Measurements from ENCODE around the gene CDH23. TPM values are rescaled to one million over a fixed set of nuclear protein-coding genes. Genes with fewer than 3 reads are reported as not detected.

Gene CDH23
- total and polyA plus RNA-seq, 10 donors: 2.0 to 19.9 (median 11.0) TPM

DNA sequence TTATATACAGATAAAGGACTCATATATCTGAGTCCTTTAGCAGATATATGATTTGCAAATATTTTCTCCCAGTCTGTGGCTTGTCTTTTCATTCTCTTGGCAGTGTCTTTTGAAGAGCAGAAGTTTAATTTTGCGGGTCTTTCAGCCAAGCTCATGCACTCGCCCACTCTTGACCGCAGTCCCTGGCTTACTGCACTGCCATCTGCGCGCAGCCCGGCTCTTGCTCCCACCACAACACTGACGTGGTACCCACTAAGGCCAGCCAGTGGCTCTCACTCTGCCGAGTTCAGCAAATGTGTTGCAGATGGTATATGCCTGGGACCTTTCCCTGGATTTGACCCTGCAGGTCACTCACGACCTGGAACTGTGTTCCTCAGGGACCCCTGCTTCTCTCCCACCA is 74.3 kb downstream of the CDH23 start:
- WGBS, 5 donors: 87 to 96% (median 94%) methylated on average over 9 of the region's 9 CpGs
- no peak overlapping the region for H3K27ac ChIP-seq
- TF ChIP-seq POLR2A (IDR thresholded peaks at IDR 0.05) (no peak), POLR2AphosphoS5 (IDR thresholded peaks at IDR 0.05) (no peak)
- TF ChIP-seq, protein P1, sequence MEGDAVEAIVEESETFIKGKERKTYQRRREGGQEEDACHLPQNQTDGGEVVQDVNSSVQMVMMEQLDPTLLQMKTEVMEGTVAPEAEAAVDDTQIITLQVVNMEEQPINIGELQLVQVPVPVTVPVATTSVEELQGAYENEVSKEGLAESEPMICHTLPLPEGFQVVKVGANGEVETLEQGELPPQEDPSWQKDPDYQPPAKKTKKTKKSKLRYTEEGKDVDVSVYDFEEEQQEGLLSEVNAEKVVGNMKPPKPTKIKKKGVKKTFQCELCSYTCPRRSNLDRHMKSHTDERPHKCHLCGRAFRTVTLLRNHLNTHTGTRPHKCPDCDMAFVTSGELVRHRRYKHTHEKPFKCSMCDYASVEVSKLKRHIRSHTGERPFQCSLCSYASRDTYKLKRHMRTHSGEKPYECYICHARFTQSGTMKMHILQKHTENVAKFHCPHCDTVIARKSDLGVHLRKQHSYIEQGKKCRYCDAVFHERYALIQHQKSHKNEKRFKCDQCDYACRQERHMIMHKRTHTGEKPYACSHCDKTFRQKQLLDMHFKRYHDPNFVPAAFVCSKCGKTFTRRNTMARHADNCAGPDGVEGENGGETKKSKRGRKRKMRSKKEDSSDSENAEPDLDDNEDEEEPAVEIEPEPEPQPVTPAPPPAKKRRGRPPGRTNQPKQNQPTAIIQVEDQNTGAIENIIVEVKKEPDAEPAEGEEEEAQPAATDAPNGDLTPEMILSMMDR (IDR thresholded peaks at IDR 0.05 in 8 of 11, conservative IDR thresholded peaks at IDR 0.05 in 3 of 11): no peak
- H3K9me3 ChIP-seq: no peaks in the 10 kb centered on the region
- H3K27me3 ChIP-seq (replicated peaks in 1 of 7): no peaks in the 10 kb centered on the region
- H3K4me3 ChIP-seq: no peak overlapping the region
- H3K36me3 ChIP-seq: no peaks in the 10 kb centered on the region
- DNase-seq: no peak
- intact Hi-C loops (cut with DNase I; ENCODE audit: low total_unique reads): no loop called here
- peaks cover 15 to 40% (median 22%) of the 10 kb centered on the region in 6 donors for H3K4me1 ChIP-seq

DNA sequence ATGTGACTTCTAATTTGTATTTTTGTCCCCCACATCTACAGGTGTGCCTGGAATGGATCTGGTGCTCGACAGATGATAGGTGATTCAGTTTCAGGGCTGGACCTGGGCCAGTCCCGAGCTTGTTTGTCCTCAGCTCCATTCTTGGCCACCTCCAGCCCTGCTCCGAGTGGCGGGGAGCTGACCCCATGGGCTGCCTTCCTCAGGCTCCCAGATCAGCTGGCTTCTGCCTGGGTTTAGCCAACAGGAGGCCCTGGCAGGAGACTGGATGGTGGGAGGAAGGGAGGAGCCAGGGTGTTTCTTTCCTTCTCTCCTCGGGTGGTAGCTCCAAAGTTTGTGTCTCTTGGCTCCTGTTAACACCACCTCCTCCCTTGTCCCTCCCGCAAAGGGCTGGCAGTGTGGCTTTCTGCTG is 75.2 kb downstream of the CDH23 start:
- Histone ChIP-seq H3K9me3 (no peaks in the 10 kb centered on the region), H3K36me3 (no peaks in the 10 kb centered on the region), H3K27ac (peak overlapping the region in 3 of 8 donors; percentile 8 to 35 (median 27)), H3K27me3 (replicated peaks in 1 of 7) (no peaks in the 10 kb centered on the region), H3K4me1 (peaks cover 15 to 50% (median 31%) of the 10 kb centered on the region in 6 donors), H3K4me3 (no peak overlapping the region)
- TF ChIP-seq POLR2AphosphoS5 (IDR thresholded peaks at IDR 0.05): no peak
- TF ChIP-seq POLR2A (IDR thresholded peaks at IDR 0.05): no peak
- TF ChIP-seq, protein P1 (IDR thresholded peaks at IDR 0.05 in 8 of 11, conservative IDR thresholded peaks at IDR 0.05 in 3 of 11): no peak
- intact Hi-C loops (cut with DNase I; ENCODE audit: low total_unique reads): no loop called here
- 67 to 86% (median 72%) methylated on average over 6 of the region's 6 CpGs for WGBS, 5 donors
- peak; percentile 59 for DNase-seq

DNA sequence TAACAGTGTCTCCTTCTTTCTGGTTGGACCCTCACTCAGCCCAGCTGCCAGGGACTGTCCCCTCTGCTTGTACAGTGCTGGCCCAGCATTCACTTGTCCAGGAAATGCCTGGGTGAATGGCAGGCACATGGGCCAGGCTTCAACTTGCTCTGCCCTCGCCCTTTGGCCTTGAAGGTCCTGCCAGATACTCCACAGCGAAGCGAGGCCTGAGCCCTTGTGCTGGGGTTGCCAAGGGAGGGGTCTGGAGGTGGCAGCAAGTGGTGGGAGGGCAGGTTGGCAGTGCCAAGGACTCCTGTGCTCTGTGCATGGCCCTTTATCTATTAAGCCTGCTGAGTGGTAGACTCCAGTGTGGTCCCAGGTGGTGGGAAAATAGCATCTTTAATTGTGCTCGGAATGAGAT is 75.7 kb downstream of the CDH23 start:
- DNase-seq: peak; percentile 61
- H3K27me3 ChIP-seq (replicated peaks in 1 of 7): no peaks in the 10 kb centered on the region
- H3K4me1 ChIP-seq: peaks cover 15 to 55% (median 32%) of the 10 kb centered on the region in 6 donors
- no peak overlapping the region for H3K4me3 ChIP-seq
- peak overlapping the region in 3 of 8 donors; percentile 8 to 35 (median 27) for H3K27ac ChIP-seq
- TF ChIP-seq POLR2AphosphoS5 (IDR thresholded peaks at IDR 0.05): peak in 1 of 3 donors; percentile 38
- TF ChIP-seq POLR2A (IDR thresholded peaks at IDR 0.05): no peak
- 68 to 73% (median 71%) methylated on average over 4 of the region's 4 CpGs for WGBS, 5 donors
- no peaks in the 10 kb centered on the region for H3K36me3 ChIP-seq
- H3K9me3 ChIP-seq: no peaks in the 10 kb centered on the region
- intact Hi-C loops (cut with DNase I; ENCODE audit: low total_unique reads): no loop called here

GRCh38 chr10:71472912-71473311 is 76.2 kb downstream of the CDH23 start:
- intact Hi-C loops (cut with DNase I; ENCODE audit: low total_unique reads): no loop called here
- H3K9me3 ChIP-seq: no peaks in the 10 kb centered on the region
- TF ChIP-seq POLR2A (IDR thresholded peaks at IDR 0.05): no peak
- TF ChIP-seq, protein P1 (IDR thresholded peaks at IDR 0.05 in 8 of 11, conservative IDR thresholded peaks at IDR 0.05 in 3 of 11): no peak
- TF ChIP-seq POLR2AphosphoS5 (IDR thresholded peaks at IDR 0.05): no peak
- 80 to 89% (median 88%) methylated on average over 4 of the region's 4 CpGs for WGBS, 5 donors
- peaks cover 15 to 55% (median 34%) of the 10 kb centered on the region in 6 donors for H3K4me1 ChIP-seq
- DNase-seq: peak; percentile 46
- H3K4me3 ChIP-seq: no peak overlapping the region
- H3K27me3 ChIP-seq (replicated peaks in 1 of 7): no peaks in the 10 kb centered on the region
- H3K36me3 ChIP-seq: no peaks in the 10 kb centered on the region
- peak overlapping the region in 1 of 8 donors; percentile 35 for H3K27ac ChIP-seq
